Mammary epithelial cell (primary cell): ENCODE data around the gene IL1RAPL2.

Source experiments
- EZH2 ChIP-seq: IDR thresholded peaks from 2 replicates; pipeline ENCODE4 v1.6.1; 2012; ENCODE audit warnings: low read length, inconsistent platforms, borderline replicate concordance
- TF ChIP-seq, protein P1 (sequence below), 2 donors: IDR thresholded peaks in 1 of 2; conservative IDR thresholded peaks in 1 of 2; 2 replicates each; pipeline ENCODE4 v1.5.1; 2011 to 2012; ENCODE audit warnings: inconsistent platforms in 2 of 2, low read length in 2 of 2, mild to moderate bottlenecking in 2 of 2, control low read depth in 1 of 2, low read depth in 1 of 2; ENCODE audit not compliant: insufficient read depth in 1 of 2; ENCODE audit errors: extremely low read depth in 1 of 2

- TF ChIP-seq, protein P1, sequence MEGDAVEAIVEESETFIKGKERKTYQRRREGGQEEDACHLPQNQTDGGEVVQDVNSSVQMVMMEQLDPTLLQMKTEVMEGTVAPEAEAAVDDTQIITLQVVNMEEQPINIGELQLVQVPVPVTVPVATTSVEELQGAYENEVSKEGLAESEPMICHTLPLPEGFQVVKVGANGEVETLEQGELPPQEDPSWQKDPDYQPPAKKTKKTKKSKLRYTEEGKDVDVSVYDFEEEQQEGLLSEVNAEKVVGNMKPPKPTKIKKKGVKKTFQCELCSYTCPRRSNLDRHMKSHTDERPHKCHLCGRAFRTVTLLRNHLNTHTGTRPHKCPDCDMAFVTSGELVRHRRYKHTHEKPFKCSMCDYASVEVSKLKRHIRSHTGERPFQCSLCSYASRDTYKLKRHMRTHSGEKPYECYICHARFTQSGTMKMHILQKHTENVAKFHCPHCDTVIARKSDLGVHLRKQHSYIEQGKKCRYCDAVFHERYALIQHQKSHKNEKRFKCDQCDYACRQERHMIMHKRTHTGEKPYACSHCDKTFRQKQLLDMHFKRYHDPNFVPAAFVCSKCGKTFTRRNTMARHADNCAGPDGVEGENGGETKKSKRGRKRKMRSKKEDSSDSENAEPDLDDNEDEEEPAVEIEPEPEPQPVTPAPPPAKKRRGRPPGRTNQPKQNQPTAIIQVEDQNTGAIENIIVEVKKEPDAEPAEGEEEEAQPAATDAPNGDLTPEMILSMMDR (conservative IDR thresholded peaks at IDR 0.05 in 1 of 2, IDR thresholded peaks at IDR 0.05 in 1 of 2; ENCODE audit: extremely low read depth in 1 of 2, insufficient read depth in 1 of 2, low read depth in 1 of 2, low read length in 2 of 2): no peak
- TF ChIP-seq EZH2: no peak
These were observed 1237.9 kb downstream of the IL1RAPL2 start for GRCh38 chrX:105803891-105804290.
